Stimulated activated naive CD8-positive, alpha-beta T cell treated with anti-CD3 and anti-CD28 coated beads, Interleukin-15, amount 100 ng/mL, for 72 hours (primary cell): ENCODE results near the gene AOPEP.

ENCODE experiments used
- ATAC-seq: fragments of 150-1000 bp; cut with Tn5 transposase; 2 replicates; pipeline ENCODE4 v1.10.0; 2021; ENCODE audit warnings: mild to moderate bottlenecking, moderate library complexity
- DNase-seq, 2 donors: peaks; one replicate each; pipeline ENCODE4 v3.0.0; 2021 to 2022
- H3K27ac Mint-ChIP-seq, 2 donors: one replicate each; pipeline ENCODE4 v1.8.0; 2022; ENCODE audit warnings: mild to moderate bottlenecking in 2 of 2, mixed read lengths in 2 of 2, moderate library complexity in 2 of 2
- H3K27me3 Mint-ChIP-seq: one replicate; pipeline ENCODE4 v1.8.0; 2022; ENCODE audit warnings: mixed read lengths
- H3K4me1 Mint-ChIP-seq: one replicate; pipeline ENCODE4 v1.8.0; 2022; ENCODE audit warnings: mild to moderate bottlenecking, mixed read lengths
- H3K4me3 Mint-ChIP-seq, 2 donors: one replicate each; pipeline ENCODE4 v1.8.0; 2022; ENCODE audit warnings: mild to moderate bottlenecking in 2 of 2, mixed read lengths in 2 of 2, moderate library complexity in 1 of 2
- H3K9me3 Mint-ChIP-seq, 2 donors: one replicate each; pipeline ENCODE4 v1.8.0; 2022; ENCODE audit warnings: mixed read lengths in 2 of 2

Gene AOPEP

GRCh38 chr9:95040106-95040505 lies 313.6 kb downstream of the AOPEP start:
- Mint-ChIP-seq H3K4me3 (no peak overlapping the region), H3K4me1 (no peaks in the 10 kb centered on the region), H3K27me3 (no peaks in the 10 kb centered on the region), H3K9me3 (no peaks in the 10 kb centered on the region), H3K27ac (no peak overlapping the region)
- ATAC-seq, result no peak
- no peak for DNase-seq

DNA sequence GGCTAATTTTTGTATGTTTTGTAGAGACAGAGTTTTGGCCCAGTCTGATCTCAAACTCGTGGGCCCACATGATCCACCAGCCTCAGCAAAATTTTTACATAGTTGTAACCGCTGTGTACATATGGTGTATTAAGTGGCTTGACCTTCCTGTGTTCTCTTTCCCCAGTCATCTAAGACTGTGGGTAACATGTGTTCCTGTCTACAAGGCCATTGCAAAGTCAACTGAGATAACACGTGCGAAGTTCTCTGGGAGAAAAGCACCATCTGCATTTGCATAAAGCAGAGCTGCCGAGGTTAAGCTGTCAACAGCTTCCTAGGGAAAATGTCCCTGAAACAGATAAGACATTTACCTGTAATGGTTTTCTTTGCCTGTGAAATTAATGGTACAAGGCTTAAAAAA lies 317.3 kb downstream of the AOPEP start:
- H3K9me3 Mint-ChIP-seq, result no peaks in the 10 kb centered on the region
- H3K27ac Mint-ChIP-seq, result no peak overlapping the region
- H3K4me3 Mint-ChIP-seq, result no peak overlapping the region
- peaks cover 4% of the 10 kb centered on the region for H3K4me1 Mint-ChIP-seq
- no peak for DNase-seq
- no peak for ATAC-seq
- peaks cover 15% of the 10 kb centered on the region for H3K27me3 Mint-ChIP-seq

DNA sequence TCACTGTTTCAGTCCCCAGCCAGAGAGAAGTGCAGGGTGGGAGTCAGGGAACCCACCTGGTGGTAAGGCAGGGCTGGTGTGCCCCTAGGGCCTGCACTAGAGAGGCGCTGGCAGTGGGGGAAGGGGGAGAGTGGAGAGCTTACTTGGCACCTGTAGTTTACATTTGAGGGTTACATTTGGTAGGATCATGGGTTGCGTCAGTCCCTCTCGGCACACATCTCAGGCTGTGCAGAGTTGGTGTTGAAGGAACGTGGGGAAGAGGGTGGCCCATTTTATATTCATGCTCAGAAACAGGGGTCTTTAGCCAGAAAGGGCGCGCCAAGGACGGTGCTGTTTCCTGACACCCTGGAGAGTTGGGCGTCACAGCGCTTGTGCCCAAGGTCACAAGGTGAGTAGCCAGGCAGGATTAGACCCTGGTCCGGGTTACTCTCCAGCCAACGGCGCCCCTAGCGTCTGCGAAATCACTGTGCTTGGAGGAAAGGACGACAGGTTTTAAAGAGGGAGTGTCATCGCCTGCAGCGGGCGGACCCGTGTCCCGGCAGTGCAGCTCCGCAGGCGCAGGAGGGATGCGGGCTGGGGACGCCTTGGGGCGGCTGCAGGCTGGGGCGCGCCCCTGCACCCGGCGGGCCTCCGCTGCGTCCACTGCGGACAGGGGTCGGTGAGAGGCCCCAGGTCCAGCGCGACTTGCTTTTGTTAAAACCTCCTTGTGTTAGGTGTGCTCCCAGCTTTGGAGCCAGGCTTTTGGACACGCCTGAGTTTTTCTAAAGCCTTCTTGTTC lies 318.4 kb downstream of the AOPEP start:
- H3K4me3 Mint-ChIP-seq, result no peak overlapping the region
- peaks cover 8% of the 10 kb centered on the region for H3K4me1 Mint-ChIP-seq
- DNase-seq (no peak), ATAC-seq (peak; percentile 45)
- H3K27me3 Mint-ChIP-seq, result peaks cover 24% of the 10 kb centered on the region
- no peaks in the 10 kb centered on the region for H3K9me3 Mint-ChIP-seq
- H3K27ac Mint-ChIP-seq, result no peak overlapping the region

DNA sequence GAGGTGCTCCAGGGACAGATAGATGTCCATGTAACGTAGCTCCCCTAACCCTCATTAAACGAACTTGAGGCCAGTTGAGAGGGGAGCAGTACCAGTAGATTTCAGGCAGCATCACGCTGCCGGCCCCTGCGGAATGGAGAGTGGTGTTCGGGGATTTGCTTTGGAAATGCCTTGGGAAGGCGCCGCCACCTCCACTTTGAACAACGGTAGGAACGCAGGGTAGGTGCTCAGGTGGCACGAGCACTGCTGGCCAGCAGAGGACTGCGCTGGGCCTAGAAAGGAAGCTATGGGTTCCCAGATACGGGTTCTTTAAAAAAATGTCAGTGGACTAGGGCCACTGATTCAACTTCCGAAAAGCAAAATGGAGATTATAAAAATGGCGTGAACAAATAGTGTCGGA lies 319.3 kb downstream of the AOPEP start:
- Mint-ChIP-seq H3K27ac (no peak overlapping the region), H3K4me3 (no peak overlapping the region), H3K4me1 (peaks cover 8% of the 10 kb centered on the region), H3K9me3 (no peaks in the 10 kb centered on the region), H3K27me3 (peaks cover 32% of the 10 kb centered on the region)
- DNase-seq (no peak), ATAC-seq (no peak)

GRCh38 chr9:95047452-95048224 lies 321.1 kb downstream of the AOPEP start:
- Mint-ChIP-seq H3K9me3 (no peaks in the 10 kb centered on the region), H3K4me3 (no peak overlapping the region), H3K4me1 (peaks cover 8% of the 10 kb centered on the region), H3K27ac (no peak overlapping the region), H3K27me3 (peaks cover 34% of the 10 kb centered on the region)
- no peak for ATAC-seq
- DNase-seq, result no peak

DNA sequence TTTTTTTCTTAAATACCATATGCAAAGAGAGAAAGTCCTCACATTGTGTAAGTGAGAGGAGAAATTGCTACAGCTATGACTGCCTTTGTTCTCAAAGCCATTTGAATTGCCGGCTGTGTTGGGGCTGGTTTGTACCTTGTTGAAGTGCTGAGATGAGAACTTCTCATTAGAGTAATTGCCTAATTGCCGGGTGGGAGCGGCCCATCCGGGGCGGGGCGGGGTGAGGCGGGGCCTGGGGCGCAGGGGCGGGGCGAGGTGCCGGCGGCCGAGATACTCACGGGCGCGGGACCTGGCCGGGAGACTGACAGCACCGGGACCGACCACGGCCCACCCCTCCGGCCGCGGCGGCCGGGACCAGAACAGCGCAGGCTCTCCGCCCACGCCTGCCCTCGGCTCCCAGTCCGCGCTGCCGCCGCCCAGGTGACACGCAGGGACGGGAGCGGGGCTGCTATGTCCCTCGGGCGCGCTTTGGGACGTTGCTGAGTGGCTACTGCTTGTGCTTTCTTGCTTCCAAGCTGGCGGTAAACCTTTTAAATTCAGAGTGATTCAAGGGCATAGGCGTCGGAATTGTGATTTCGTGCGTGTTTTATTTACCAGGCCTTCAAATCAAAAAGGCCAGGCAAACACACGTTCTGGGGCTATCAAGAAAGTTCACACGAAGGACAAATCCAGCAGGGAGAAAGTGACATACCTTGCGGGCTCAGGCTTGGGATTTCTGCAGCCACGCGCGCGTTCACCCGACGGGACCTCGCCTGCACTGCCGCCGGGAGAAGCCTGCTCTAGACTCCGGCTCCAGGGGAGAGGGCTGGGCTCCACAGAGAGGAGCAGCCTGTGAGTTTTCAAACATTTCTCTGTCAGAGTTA lies 322.0 kb downstream of the AOPEP start:
- Mint-ChIP-seq H3K9me3 (no peaks in the 10 kb centered on the region), H3K4me3 (peak overlapping the region; percentile 74 to 81), H3K27ac (no peak overlapping the region), H3K4me1 (peaks cover 8% of the 10 kb centered on the region), H3K27me3 (peaks cover 34% of the 10 kb centered on the region)
- peak; percentile 85 for ATAC-seq
- peak; percentile 26 to 36 for DNase-seq

- Mint-ChIP-seq H3K27ac (no peak overlapping the region), H3K4me1 (peaks cover 8% of the 10 kb centered on the region), H3K9me3 (no peaks in the 10 kb centered on the region), H3K27me3 (peaks cover 34% of the 10 kb centered on the region), H3K4me3 (no peak overlapping the region)
- DNase-seq (no peak), ATAC-seq (no peak)
Measured at GRCh38 chr9:95049761-95050160, 323.3 kb downstream of the AOPEP start.

DNA sequence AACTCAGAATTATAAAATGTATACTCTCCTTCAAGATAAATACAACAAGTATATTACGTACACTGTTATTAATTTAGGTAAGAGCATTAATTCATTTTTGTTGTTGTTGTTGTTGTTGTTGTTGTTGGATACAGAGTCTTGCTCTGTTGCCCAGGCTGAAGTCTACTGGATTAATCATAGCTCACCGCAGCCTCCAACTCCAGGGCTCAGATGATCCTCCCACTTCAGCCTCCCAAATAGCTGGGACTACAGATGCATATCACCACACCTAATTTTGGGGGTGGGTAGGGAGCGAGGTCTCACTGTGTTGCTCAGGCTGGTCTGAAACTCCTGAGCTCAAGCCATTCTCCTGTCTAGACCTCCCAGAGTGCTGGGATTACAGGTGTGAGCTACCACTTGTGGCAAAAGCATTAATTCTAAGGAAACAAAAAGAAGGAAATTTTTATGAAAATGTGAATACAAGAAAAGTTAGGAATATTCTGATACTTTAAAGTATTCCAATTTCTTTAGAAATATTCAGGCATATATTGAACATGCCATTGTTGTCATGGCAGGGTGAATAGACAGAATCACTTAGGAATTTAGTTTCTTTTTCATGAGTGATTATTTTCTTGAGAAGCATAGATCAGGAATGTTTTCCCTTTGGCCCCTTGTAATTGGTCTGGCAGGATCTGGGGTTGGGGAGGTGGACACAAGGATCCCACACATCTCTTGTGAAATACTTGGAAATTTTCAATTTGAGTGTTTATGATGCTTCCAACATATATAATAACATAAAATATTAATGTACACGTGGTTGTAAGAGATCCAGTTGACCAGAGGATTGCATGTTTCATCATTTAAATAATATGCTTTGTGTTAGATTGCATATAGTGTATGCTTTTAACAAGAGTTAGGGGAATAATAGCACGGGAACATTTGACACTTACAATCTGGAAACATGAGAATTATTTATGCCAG lies 327.4 kb downstream of the AOPEP start:
- H3K4me1 Mint-ChIP-seq, result peaks cover 4% of the 10 kb centered on the region

DNA sequence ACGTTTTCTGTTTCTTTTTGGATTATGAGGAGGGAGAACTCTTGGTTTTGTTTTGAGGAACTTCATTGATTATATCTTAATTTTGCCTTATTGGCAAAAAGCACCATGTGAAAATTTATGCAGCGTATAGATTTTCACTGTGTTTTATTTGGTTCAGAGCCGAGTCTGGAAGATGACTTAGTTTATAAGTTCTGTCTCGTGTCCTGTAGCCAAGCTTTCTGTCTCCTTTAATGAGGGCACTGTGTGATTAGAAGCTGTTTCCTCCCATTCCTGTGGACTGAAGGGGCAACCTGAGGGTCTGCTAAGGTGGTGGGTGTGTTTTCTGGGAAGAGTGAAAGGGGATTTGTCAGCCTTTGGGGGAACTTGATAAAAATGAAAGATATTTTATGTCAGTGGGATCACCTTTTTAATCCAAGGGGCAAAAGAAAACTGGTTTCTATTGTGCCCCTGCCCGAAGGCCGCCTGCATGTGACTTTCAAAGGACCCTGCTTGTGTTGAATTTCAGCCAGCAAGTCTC lies 328.9 kb downstream of the AOPEP start:
- Mint-ChIP-seq H3K9me3 (no peaks in the 10 kb centered on the region), H3K4me1 (no peaks in the 10 kb centered on the region), H3K27me3 (peaks cover 5% of the 10 kb centered on the region), H3K4me3 (no peak overlapping the region), H3K27ac (peak overlapping the region in 1 of 2 donors; percentile 81)
- ATAC-seq (no peak), DNase-seq (no peak)

More for the DNA sequence above, 327.4 kb downstream of the AOPEP start:
- H3K27me3 Mint-ChIP-seq, result peaks cover 18% of the 10 kb centered on the region
- DNase-seq, result no peak
- no peak for ATAC-seq
- H3K27ac Mint-ChIP-seq, result no peak overlapping the region
- no peaks in the 10 kb centered on the region for H3K9me3 Mint-ChIP-seq
- no peak overlapping the region for H3K4me3 Mint-ChIP-seq

DNA sequence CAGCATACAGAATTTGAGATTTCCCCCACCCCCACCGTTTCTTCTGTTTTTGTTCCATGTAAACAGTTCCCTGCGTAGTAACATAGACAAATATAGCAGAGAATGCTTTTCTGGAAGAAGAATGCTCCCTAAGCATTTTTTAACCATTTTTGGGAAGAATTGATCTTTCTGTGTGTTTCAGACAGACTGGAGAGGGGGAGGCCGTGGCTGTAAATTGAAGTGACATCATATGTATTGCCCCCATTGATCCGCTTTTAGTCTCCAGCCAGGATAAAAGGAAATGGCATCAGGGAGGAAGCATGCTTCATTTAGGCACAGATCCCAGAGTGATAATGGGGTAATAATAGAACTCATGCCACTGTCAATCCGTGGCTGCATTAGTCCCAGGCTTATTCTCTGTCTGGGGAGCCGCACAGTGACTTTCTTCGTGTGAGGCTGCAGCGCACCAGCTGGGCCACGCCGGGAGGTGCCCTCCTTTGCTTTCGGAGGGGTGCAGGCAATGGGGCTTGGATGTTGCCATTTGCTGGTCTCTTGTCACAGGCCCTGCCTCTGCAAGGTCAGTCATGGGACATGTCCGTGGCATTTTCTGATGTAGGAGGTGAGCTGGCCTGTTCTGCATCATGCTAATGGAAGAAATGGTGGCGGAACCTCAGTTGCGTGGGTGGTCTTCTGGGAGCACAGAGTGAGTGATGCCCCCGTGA lies 329.5 kb downstream of the AOPEP start:
- H3K9me3 Mint-ChIP-seq, result no peaks in the 10 kb centered on the region
- DNase-seq (no peak), ATAC-seq (no peak)
- no peak overlapping the region for H3K27ac Mint-ChIP-seq
- H3K27me3 Mint-ChIP-seq, result no peaks in the 10 kb centered on the region
- H3K4me3 Mint-ChIP-seq, result no peak overlapping the region
- H3K4me1 Mint-ChIP-seq, result no peaks in the 10 kb centered on the region

DNA sequence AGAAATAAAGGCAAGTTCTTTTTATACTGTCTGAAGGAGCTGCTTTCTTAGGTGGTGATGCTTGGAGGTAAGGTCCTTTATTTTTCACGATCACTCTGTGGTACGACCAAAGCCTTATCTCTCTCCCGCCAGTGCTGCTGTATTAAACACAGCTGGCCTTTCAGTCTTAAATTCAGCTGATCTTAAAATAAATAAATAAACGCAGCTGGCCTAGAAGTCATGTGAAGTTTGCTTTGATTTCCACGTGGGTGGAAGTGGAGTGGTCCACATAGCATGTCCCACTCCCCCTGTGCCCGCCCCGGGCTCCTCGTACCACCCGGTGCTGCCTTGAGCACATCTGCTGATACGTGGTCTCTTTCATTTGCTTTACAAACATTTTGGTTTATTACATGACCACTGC lies 330.6 kb downstream of the AOPEP start:
- no peaks in the 10 kb centered on the region for H3K4me1 Mint-ChIP-seq
- ATAC-seq (no peak), DNase-seq (no peak)
- H3K9me3 Mint-ChIP-seq, result no peaks in the 10 kb centered on the region
- no peaks in the 10 kb centered on the region for H3K27me3 Mint-ChIP-seq
- H3K4me3 Mint-ChIP-seq, result no peak overlapping the region
- no peak overlapping the region for H3K27ac Mint-ChIP-seq

- Mint-ChIP-seq H3K4me3 (no peak overlapping the region), H3K27me3 (no peaks in the 10 kb centered on the region), H3K4me1 (no peaks in the 10 kb centered on the region), H3K27ac (no peak overlapping the region), H3K9me3 (no peaks in the 10 kb centered on the region)
- DNase-seq (no peak), ATAC-seq (no peak)
Measured at GRCh38 chr9:95058121-95058785, 331.8 kb downstream of the AOPEP start.

DNA sequence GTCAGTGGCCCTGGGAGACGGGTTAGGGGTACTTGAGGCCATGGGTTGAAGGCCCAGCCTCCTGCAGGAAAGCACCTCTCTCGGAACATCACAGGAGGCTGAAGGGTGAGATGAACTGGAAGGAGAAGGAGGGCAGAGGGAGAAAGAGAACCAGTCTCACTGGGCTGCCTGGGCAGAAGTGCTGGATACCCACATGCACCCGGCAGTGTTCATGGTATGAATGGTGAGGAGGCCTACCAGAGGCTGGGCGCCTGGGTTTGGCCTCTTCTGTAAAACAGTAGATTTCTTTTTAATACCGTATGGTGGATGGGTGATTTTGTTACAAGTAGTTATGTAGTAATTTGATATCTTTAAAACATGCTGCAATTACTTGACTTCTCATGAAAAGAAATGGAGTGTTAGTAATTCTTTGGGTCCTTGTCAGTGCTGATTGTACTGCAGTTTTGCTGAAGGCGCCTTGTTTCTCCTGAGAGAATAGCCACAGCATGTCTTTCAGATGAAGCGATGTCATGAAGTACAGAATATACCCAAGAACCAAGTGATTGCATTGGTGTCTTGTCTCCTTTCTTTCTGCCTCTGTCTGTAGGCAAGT lies 332.4 kb downstream of the AOPEP start:
- DNase-seq (no peak), ATAC-seq (no peak)
- Mint-ChIP-seq H3K4me1 (no peaks in the 10 kb centered on the region), H3K27ac (no peak overlapping the region), H3K27me3 (no peaks in the 10 kb centered on the region), H3K4me3 (no peak overlapping the region), H3K9me3 (no peaks in the 10 kb centered on the region)
